Endothelial cell (in vitro differentiated cells): ENCODE measurements around the gene PIK3CB. TPM values are rescaled to one million over a fixed set of nuclear protein-coding genes. Genes with fewer than 3 reads are reported as not detected.
"Not testable (repeated sequence)": the region's sequence is repeated elsewhere in the genome, so short reads cannot be mapped to it uniquely, and the experiment has no call there.

Experiments used
- DNase-seq: peaks from one replicate; pipeline ENCODE4 v3.0.0; 2021; ENCODE audit warnings: low spot score
- H3K27ac Mint-ChIP-seq: one replicate; pipeline ENCODE4 v1.8.0; 2021; ENCODE audit warnings: mixed read lengths, inconsistent platforms; ENCODE audit not compliant: unreplicated experiment
- H3K27me3 Mint-ChIP-seq: one replicate; pipeline ENCODE4 v1.8.0; 2021; ENCODE audit warnings: mild to moderate bottlenecking, moderate library complexity, mixed read lengths, inconsistent platforms; ENCODE audit not compliant: unreplicated experiment
- H3K36me3 Mint-ChIP-seq: one replicate; pipeline ENCODE4 v1.8.0; 2021; ENCODE audit warnings: mild to moderate bottlenecking, low read depth, mixed read lengths, inconsistent platforms; ENCODE audit not compliant: unreplicated experiment
- H3K4me1 Mint-ChIP-seq: one replicate; pipeline ENCODE4 v1.8.0; 2021; ENCODE audit warnings: mild to moderate bottlenecking, mixed read lengths, inconsistent platforms; ENCODE audit not compliant: unreplicated experiment
- H3K4me3 Mint-ChIP-seq: one replicate; pipeline ENCODE4 v1.8.0; 2021; ENCODE audit warnings: mild to moderate bottlenecking, mixed read lengths, inconsistent platforms; ENCODE audit not compliant: unreplicated experiment
- H3K9me3 Mint-ChIP-seq: one replicate; pipeline ENCODE4 v1.8.0; 2021; ENCODE audit warnings: mixed read lengths, inconsistent platforms; ENCODE audit not compliant: unreplicated experiment
- CTCF ChIP-seq: fragments of 200-600 bp; sonication (generic); IDR thresholded peaks from one replicate; pipeline ENCODE4 v1.5.0; 2021; ENCODE audit warnings: antibody characterized with exemption; ENCODE audit not compliant: unreplicated experiment
- total RNA-seq: library from RNA; stranded (reverse); fragmentation: NEBNext Ultra II Directional; extraction: Animal tissue kit (Norgen Biotek cat#: 25700); gene quantifications from one replicate; pipeline ENCODE4 v1.2.1, GENCODE V29; 2021; ENCODE audit not compliant: unreplicated experiment

Gene PIK3CB
- total RNA-seq, 1 donor from 2014 or later: 14.2 TPM

- no peak overlapping the region for H3K27ac Mint-ChIP-seq
- no peak for TF ChIP-seq CTCF
- no peaks in the 10 kb centered on the region for H3K4me1 Mint-ChIP-seq
- H3K9me3 Mint-ChIP-seq: no peaks in the 10 kb centered on the region
- H3K36me3 Mint-ChIP-seq: no peaks in the 10 kb centered on the region
- DNase-seq: no peak
- no peak overlapping the region for H3K4me3 Mint-ChIP-seq
- no peaks in the 10 kb centered on the region for H3K27me3 Mint-ChIP-seq
Measured at GRCh38 chr3:138799822-138800221, 34.9 kb downstream of the PIK3CB start.

- H3K4me1 Mint-ChIP-seq: no peaks in the 10 kb centered on the region
- H3K27ac Mint-ChIP-seq: no peak overlapping the region
- no peak for DNase-seq
- no peak for TF ChIP-seq CTCF
- no peaks in the 10 kb centered on the region for H3K9me3 Mint-ChIP-seq
- H3K4me3 Mint-ChIP-seq: no peak overlapping the region
- H3K27me3 Mint-ChIP-seq: no peaks in the 10 kb centered on the region
- peaks cover 4% of the 10 kb centered on the region for H3K36me3 Mint-ChIP-seq
Measured at GRCh38 chr3:138797508-138798038, 37.2 kb downstream of the PIK3CB start.

- Mint-ChIP-seq H3K27ac (no peak overlapping the region), H3K36me3 (peaks cover 4% of the 10 kb centered on the region), H3K27me3 (no peaks in the 10 kb centered on the region), H3K9me3 (no peaks in the 10 kb centered on the region), H3K4me1 (no peaks in the 10 kb centered on the region), H3K4me3 (no peak overlapping the region)
- DNase-seq: no peak
- TF ChIP-seq CTCF: no peak
Measured at GRCh38 chr3:138796761-138797160, 38.0 kb downstream of the PIK3CB start.

GRCh38 chr3:138786788-138787271 is 47.9 kb downstream of the PIK3CB start:
- DNase-seq: no peak
- no peak overlapping the region for H3K27ac Mint-ChIP-seq
- no peaks in the 10 kb centered on the region for H3K9me3 Mint-ChIP-seq
- TF ChIP-seq CTCF: no peak
- H3K27me3 Mint-ChIP-seq: no peaks in the 10 kb centered on the region
- H3K4me1 Mint-ChIP-seq: peaks cover 7% of the 10 kb centered on the region
- peak overlapping the region; percentile 29 for H3K4me3 Mint-ChIP-seq
- no peaks in the 10 kb centered on the region for H3K36me3 Mint-ChIP-seq

GRCh38 chr3:138785951-138786350 is 48.8 kb downstream of the PIK3CB start:
- Mint-ChIP-seq H3K4me1 (peaks cover 7% of the 10 kb centered on the region), H3K27ac (no peak overlapping the region), H3K4me3 (no peak overlapping the region), H3K9me3 (no peaks in the 10 kb centered on the region), H3K36me3 (no peaks in the 10 kb centered on the region), H3K27me3 (no peaks in the 10 kb centered on the region)
- no peak for TF ChIP-seq CTCF
- no peak for DNase-seq

- H3K4me3 Mint-ChIP-seq, H3K36me3 Mint-ChIP-seq, H3K27ac Mint-ChIP-seq, H3K4me1 Mint-ChIP-seq, H3K9me3 Mint-ChIP-seq, H3K27me3 Mint-ChIP-seq, DNase-seq: not testable (repeated sequence)
Measured at GRCh38 chr3:138785362-138785857, 49.3 kb downstream of the PIK3CB start.
